Measurements from ENCODE around the gene WDFY1.

The WDFY1 gene

DNA sequence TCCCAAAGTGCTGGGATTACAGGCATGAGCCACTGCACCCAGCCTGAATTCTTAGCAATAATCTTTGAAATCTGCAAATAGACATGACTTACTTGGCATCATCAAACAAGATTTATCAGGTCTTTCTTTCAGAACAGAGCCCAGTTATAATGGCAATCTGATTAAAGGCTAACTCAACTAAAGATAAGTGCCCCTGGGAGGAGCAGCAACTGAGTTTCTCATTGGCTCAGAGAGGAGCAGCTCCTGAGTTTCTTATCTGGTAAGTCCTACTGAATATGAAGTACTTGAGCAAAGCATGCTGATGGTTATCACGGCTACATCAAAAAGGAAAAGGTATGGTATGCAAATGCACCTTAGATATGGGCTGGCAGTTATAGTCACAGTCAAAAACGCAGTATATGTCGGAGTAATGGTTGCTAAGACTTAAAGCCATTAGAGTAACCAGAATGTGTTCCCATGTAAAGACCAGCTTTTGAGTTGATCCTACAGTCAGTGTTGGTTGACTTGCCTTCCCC, 92.8 kb downstream of the WDFY1 start:
- Histone ChIP-seq H3K36me3 (ENCODE audit: control insufficient read depth, low read length) (no peaks in the 10 kb centered on the region), H3K4me2 (ENCODE audit: low read length) (no peak overlapping the region), H3K4me1 (ENCODE audit: control insufficient read depth, low read length) (no peaks in the 10 kb centered on the region)

DNA sequence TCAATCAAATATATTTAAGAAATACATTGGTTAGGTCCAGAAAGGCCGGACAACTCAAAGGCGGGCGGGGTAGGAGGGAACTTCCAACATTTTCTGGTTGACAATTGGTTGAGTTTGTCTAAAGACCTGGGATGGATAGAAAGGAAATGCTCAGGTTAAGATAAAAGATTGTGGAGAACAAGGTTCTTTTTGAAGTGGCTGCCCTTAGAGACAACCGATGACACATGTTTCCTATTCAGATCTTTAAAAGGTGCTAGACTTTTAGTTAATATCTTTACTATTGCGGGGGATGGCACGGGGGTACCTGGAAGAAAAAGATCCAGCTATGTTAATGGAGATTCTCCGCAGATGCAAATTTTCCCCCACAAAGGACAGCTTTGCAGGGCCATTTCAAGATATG, 97.7 kb downstream of the WDFY1 start:
- no peak for TF ChIP-seq EZH2phosphoT487 (IDR thresholded peaks at IDR 0.05; ENCODE audit: borderline replicate concordance, low read length)
- H4K20me1 ChIP-seq (ENCODE audit: control insufficient read depth, insufficient read depth, low read depth, low read length) = no peaks in the 10 kb centered on the region
- H3K36me3 ChIP-seq (ENCODE audit: control insufficient read depth, low read length) = no peaks in the 10 kb centered on the region
- no peaks in the 10 kb centered on the region for H3F3A ChIP-seq (ENCODE audit: control insufficient read depth, insufficient read depth)
- H3K9me2 ChIP-seq (replicated peaks; ENCODE audit: control insufficient read depth, low read length) = no peaks in the 10 kb centered on the region
- H3K4me1 ChIP-seq (ENCODE audit: control insufficient read depth, low read length) = no peaks in the 10 kb centered on the region
- no peaks in the 10 kb centered on the region for H3K27me3 ChIP-seq (ENCODE audit: control insufficient read depth, low read length)
- no peak overlapping the region for H3K4me2 ChIP-seq (ENCODE audit: low read length)
- H3K4me3 ChIP-seq (ENCODE audit: low read length) = no peak overlapping the region
- no peak overlapping the region for H3K27ac ChIP-seq (ENCODE audit: low read depth, low read length)
- no peaks in the 10 kb centered on the region for H3K79me2 ChIP-seq (ENCODE audit: control insufficient read depth, low read length)
- no peaks in the 10 kb centered on the region for H3K9me3 ChIP-seq (ENCODE audit: control insufficient read depth, insufficient read depth, low read length)

More for the DNA sequence above, 92.8 kb downstream of the WDFY1 start:
- no peaks in the 10 kb centered on the region for H3K79me2 ChIP-seq (ENCODE audit: control insufficient read depth, low read length)
- H3K27ac ChIP-seq (ENCODE audit: low read depth, low read length) = no peak overlapping the region
- no peaks in the 10 kb centered on the region for H4K20me1 ChIP-seq (ENCODE audit: control insufficient read depth, insufficient read depth, low read depth, low read length)
- H3K9me2 ChIP-seq (replicated peaks; ENCODE audit: control insufficient read depth, low read length) = no peaks in the 10 kb centered on the region
- no peaks in the 10 kb centered on the region for H3K9me3 ChIP-seq (ENCODE audit: control insufficient read depth, insufficient read depth, low read length)
- TF ChIP-seq, protein P1, sequence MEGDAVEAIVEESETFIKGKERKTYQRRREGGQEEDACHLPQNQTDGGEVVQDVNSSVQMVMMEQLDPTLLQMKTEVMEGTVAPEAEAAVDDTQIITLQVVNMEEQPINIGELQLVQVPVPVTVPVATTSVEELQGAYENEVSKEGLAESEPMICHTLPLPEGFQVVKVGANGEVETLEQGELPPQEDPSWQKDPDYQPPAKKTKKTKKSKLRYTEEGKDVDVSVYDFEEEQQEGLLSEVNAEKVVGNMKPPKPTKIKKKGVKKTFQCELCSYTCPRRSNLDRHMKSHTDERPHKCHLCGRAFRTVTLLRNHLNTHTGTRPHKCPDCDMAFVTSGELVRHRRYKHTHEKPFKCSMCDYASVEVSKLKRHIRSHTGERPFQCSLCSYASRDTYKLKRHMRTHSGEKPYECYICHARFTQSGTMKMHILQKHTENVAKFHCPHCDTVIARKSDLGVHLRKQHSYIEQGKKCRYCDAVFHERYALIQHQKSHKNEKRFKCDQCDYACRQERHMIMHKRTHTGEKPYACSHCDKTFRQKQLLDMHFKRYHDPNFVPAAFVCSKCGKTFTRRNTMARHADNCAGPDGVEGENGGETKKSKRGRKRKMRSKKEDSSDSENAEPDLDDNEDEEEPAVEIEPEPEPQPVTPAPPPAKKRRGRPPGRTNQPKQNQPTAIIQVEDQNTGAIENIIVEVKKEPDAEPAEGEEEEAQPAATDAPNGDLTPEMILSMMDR (IDR thresholded peaks at IDR 0.05; ENCODE audit: low read depth, low read length, poor library complexity, severe bottlenecking) = no peak
- no peak for TF ChIP-seq EZH2phosphoT487 (IDR thresholded peaks at IDR 0.05; ENCODE audit: borderline replicate concordance, low read length)
- no peaks in the 10 kb centered on the region for H3F3A ChIP-seq (ENCODE audit: control insufficient read depth, insufficient read depth)
- H3K27me3 ChIP-seq (ENCODE audit: control insufficient read depth, low read length) = peaks cover 3% of the 10 kb centered on the region; the same call in 1 of the 2 replicates
- no peak overlapping the region for H3K4me3 ChIP-seq (ENCODE audit: low read length)

DNA sequence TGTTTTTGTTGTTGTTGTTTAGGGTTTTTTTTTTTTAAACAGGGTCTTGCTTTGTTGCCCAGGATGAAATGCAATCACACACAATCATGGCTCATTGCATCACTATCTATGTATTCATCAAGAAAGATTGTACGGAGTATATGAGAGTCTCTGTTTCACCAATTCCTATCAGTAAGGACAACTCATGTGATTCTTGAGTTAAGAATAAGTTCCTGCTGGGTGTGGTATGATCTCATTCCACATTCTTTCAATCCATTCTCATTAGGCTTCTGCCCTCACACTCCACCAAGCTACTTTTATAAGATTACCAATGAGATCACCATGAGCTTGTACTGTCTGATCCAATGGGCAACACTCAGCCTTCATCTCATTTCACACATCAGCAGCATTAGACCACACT, 98.6 kb downstream of the WDFY1 start:
- no peak overlapping the region for H3K4me3 ChIP-seq (ENCODE audit: low read length)
- TF ChIP-seq EZH2phosphoT487 (IDR thresholded peaks at IDR 0.05; ENCODE audit: borderline replicate concordance, low read length) = no peak
- TF ChIP-seq, protein P1 (IDR thresholded peaks at IDR 0.05; ENCODE audit: low read depth, low read length, poor library complexity, severe bottlenecking) = no peak
- no peaks in the 10 kb centered on the region for H4K20me1 ChIP-seq (ENCODE audit: control insufficient read depth, insufficient read depth, low read depth, low read length)
- no peaks in the 10 kb centered on the region for H3K27me3 ChIP-seq (ENCODE audit: control insufficient read depth, low read length)
- H3K9me3 ChIP-seq (ENCODE audit: control insufficient read depth, insufficient read depth, low read length) = no peaks in the 10 kb centered on the region
- no peaks in the 10 kb centered on the region for H3F3A ChIP-seq (ENCODE audit: control insufficient read depth, insufficient read depth)
- H3K9me2 ChIP-seq (replicated peaks; ENCODE audit: control insufficient read depth, low read length) = no peaks in the 10 kb centered on the region
- peaks cover 4% of the 10 kb centered on the region for H3K4me1 ChIP-seq (ENCODE audit: control insufficient read depth, low read length)
- no peaks in the 10 kb centered on the region for H3K79me2 ChIP-seq (ENCODE audit: control insufficient read depth, low read length)
- no peak overlapping the region for H3K27ac ChIP-seq (ENCODE audit: low read depth, low read length)
- no peak overlapping the region for H3K4me2 ChIP-seq (ENCODE audit: low read length)
- no peaks in the 10 kb centered on the region for H3K36me3 ChIP-seq (ENCODE audit: control insufficient read depth, low read length)

DNA sequence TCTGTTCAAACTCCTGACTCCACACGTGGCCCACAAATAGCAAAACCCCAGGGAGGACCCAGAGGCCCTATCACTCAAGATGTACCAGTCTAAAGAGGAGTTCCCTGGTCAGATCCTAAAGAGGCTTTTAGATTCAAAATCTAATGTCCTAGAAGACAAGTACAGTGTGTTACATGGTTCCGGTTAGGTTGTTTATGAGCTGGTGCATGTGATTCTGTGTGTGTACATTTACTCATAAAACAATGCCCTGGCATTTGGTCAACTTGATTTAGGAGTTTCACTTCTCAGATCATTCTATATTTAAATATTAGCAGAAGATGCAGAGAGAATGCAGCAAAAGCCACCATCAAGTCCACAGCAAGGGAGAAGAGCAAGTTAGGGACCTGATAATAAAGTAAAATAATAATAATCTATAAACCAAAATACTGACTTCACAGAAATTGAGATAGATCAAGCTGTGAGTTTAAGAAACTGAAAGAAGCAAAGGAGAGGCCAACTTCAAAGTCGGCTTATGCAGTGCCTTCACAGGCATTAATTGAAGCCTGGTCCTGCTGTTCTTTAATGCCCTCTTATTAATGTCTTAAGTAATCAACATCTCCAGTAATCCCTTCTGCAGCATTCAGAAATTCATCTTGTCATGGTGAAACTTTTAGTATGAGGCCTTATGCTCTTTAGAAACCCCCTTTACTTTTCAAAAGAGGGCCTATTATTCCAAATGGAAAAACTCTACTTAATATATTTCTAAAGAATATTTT, 103.5 kb downstream of the WDFY1 start:
- Histone ChIP-seq H3K4me3 (ENCODE audit: low read length) (no peak overlapping the region), H3K4me2 (ENCODE audit: low read length) (no peak overlapping the region; the same call in 1 of the 2 replicates), H3F3A (ENCODE audit: control insufficient read depth, insufficient read depth) (0 out of 2 replicates have a peak, but pooled peaks cover 3% of the 10 kb centered on the region), H3K27me3 (ENCODE audit: control insufficient read depth, low read length) (no peaks in the 10 kb centered on the region), H3K4me1 (ENCODE audit: control insufficient read depth, low read length) (peaks cover 14% of the 10 kb centered on the region), H3K9me2 (replicated peaks; ENCODE audit: control insufficient read depth, low read length) (no peaks in the 10 kb centered on the region), H3K79me2 (ENCODE audit: control insufficient read depth, low read length) (peaks cover under 1% of the 10 kb centered on the region), H4K20me1 (ENCODE audit: control insufficient read depth, insufficient read depth, low read depth, low read length) (no peaks in the 10 kb centered on the region), H3K27ac (ENCODE audit: low read depth, low read length) (no peak overlapping the region), H3K9me3 (ENCODE audit: control insufficient read depth, insufficient read depth, low read length) (no peaks in the 10 kb centered on the region), H3K36me3 (ENCODE audit: control insufficient read depth, low read length) (no peaks in the 10 kb centered on the region)
- TF ChIP-seq, protein P1 (IDR thresholded peaks at IDR 0.05; ENCODE audit: low read depth, low read length, poor library complexity, severe bottlenecking) = no peak
- TF ChIP-seq EZH2phosphoT487 (IDR thresholded peaks at IDR 0.05; ENCODE audit: borderline replicate concordance, low read length) = no peak
